Lung (tissue), 12 donors: ENCODE measurements around the gene OGFOD1. TPM values are rescaled to one million over a fixed set of nuclear protein-coding genes. Genes with fewer than 3 reads are reported as not detected.

ENCODE experiments used
- ATAC-seq: fragments of 200-7000 bp; cut with Tn5 transposase; one replicate; pipeline ENCODE4 v1.9.1; 2020; ENCODE audit warnings: moderate number of reproducible peaks; ENCODE audit not compliant: insufficient read depth, low FRiP score
- DNase-seq, 3 donors: peaks; one replicate each; pipeline ENCODE4 v3.0.0-alpha.2; 2013 to 2017
- H3K27ac ChIP-seq, 2 donors: one replicate each; pipeline ENCODE4 v1.5.1; 2013; ENCODE audit warnings: mild to moderate bottlenecking in 2 of 2, moderate library complexity in 2 of 2, control low read depth in 1 of 2, inconsistent platforms in 1 of 2, low read depth in 1 of 2, low read length in 1 of 2
- H3K27me3 ChIP-seq, 3 donors: one replicate each; pipeline ENCODE4 v1.5.1; 2013; ENCODE audit warnings: low read length in 2 of 3; ENCODE audit not compliant: control insufficient read depth in 3 of 3, insufficient read depth in 3 of 3
- H3K36me3 ChIP-seq, 4 donors: one replicate each; pipeline ENCODE4 v1.5.1; 2013; ENCODE audit warnings: low read length in 4 of 4, mild to moderate bottlenecking in 1 of 4, moderate library complexity in 1 of 4; ENCODE audit not compliant: control insufficient read depth in 4 of 4, insufficient read depth in 4 of 4
- H3K4me1 ChIP-seq, 5 donors: one replicate each; pipeline ENCODE4 v1.5.1; 2013; ENCODE audit warnings: low read length in 5 of 5, mild to moderate bottlenecking in 2 of 5, moderate library complexity in 1 of 5; ENCODE audit not compliant: control insufficient read depth in 5 of 5, insufficient read depth in 5 of 5
- H3K4me3 ChIP-seq: one replicate; pipeline ENCODE4 v1.5.1; 2013; ENCODE audit warnings: mild to moderate bottlenecking, control low read depth, moderate library complexity
- H3K9ac ChIP-seq, 2 donors: one replicate each; pipeline ENCODE4 v1.5.1; 2013; ENCODE audit warnings: low read length in 2 of 2, control low read depth in 1 of 2; ENCODE audit not compliant: insufficient read depth in 1 of 2
- H3K9me3 ChIP-seq, 4 donors: one replicate each; pipeline ENCODE4 v1.5.1; 2013; ENCODE audit warnings: low read length in 3 of 4, mild to moderate bottlenecking in 1 of 4, moderate library complexity in 1 of 4; ENCODE audit not compliant: control insufficient read depth in 4 of 4, insufficient read depth in 3 of 4
- WGBS, 2 donors: extraction: QIAGEN DNeasy Blood & Tissue Kit; methylation state at CpG; one replicate each; pipeline ENCODE4 v1.1.7; 2013; 5-methylcytosine and 5-hydroxymethylcytosine counted together
- polyA plus RNA-seq, 2 donors: library from polyadenylated mRNA; stranded (reverse); fragments of 200-250 nt; gene quantifications; one replicate each; pipeline ENCODE4 v1.2.1, GENCODE V29; 2013
- total RNA-seq, 2 donors: library from RNA; depleted of rRNA in 1 of 2; stranded (reverse); fragments of >200 nt in 1 of 2; gene quantifications; one replicate each; pipeline ENCODE4 v1.2.1, GENCODE V29; 2014 to 2021
- TF ChIP-seq, protein P1 (sequence below): IDR thresholded peaks from 2 replicates; pipeline ENCODE4 v1.5.1; 2012; ENCODE audit warnings: mild to moderate bottlenecking; ENCODE audit errors: control extremely low read depth, extremely low read depth
- donor health status: control.
- donor health status: control.
- donor health status: Bipolar disorder and iron deficiency.
- donor health status: healthy.
- donor health status: DM: yes; HTN: yes; CAD: no.

Gene OGFOD1
- total and polyA plus RNA-seq, 4 donors = 9.1 to 36.1 (median 29.5) TPM

GRCh38 chr16:56493126-56493525 lies 41.8 kb downstream of the OGFOD1 start:
- H3K27ac ChIP-seq = no peak overlapping the region
- 87 to 91% methylated on average over 2 of the region's 2 CpGs for WGBS, 2 donors
- H3K4me3 ChIP-seq = no peak overlapping the region
- H3K9ac ChIP-seq = no peak overlapping the region
- DNase-seq (no peak), ATAC-seq (no peak)
- H3K27me3 ChIP-seq = no peaks in the 10 kb centered on the region
- TF ChIP-seq, protein P1, sequence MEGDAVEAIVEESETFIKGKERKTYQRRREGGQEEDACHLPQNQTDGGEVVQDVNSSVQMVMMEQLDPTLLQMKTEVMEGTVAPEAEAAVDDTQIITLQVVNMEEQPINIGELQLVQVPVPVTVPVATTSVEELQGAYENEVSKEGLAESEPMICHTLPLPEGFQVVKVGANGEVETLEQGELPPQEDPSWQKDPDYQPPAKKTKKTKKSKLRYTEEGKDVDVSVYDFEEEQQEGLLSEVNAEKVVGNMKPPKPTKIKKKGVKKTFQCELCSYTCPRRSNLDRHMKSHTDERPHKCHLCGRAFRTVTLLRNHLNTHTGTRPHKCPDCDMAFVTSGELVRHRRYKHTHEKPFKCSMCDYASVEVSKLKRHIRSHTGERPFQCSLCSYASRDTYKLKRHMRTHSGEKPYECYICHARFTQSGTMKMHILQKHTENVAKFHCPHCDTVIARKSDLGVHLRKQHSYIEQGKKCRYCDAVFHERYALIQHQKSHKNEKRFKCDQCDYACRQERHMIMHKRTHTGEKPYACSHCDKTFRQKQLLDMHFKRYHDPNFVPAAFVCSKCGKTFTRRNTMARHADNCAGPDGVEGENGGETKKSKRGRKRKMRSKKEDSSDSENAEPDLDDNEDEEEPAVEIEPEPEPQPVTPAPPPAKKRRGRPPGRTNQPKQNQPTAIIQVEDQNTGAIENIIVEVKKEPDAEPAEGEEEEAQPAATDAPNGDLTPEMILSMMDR = no peak
- no peaks in the 10 kb centered on the region for H3K4me1 ChIP-seq
- H3K36me3 ChIP-seq = peaks cover 6 to 28% (median 10%) of the 10 kb centered on the region in 4 donors
- no peaks in the 10 kb centered on the region for H3K9me3 ChIP-seq

- peaks cover 7 to 33% (median 13%) of the 10 kb centered on the region in 4 donors for H3K36me3 ChIP-seq
- H3K9me3 ChIP-seq = no peaks in the 10 kb centered on the region
Observed at GRCh38 chr16:56493815-56494214, 42.5 kb downstream of the OGFOD1 start.

GRCh38 chr16:56505181-56505580 lies 53.8 kb downstream of the OGFOD1 start:
- Histone ChIP-seq H3K9me3 (no peaks in the 10 kb centered on the region), H3K36me3 (peaks cover 20 to 56% (median 30%) of the 10 kb centered on the region in 4 donors), H3K27me3 (no peaks in the 10 kb centered on the region), H3K9ac (no peak overlapping the region), H3K27ac (no peak overlapping the region), H3K4me1 (no peaks in the 10 kb centered on the region), H3K4me3 (no peak overlapping the region)
- ATAC-seq (no peak), DNase-seq (no peak)
- 89 to 92% methylated on average over 3 of the region's 3 CpGs for WGBS, 2 donors
- TF ChIP-seq, protein P1 = no peak

More at GRCh38 chr16:56493815-56494214, 42.5 kb downstream of the OGFOD1 start:
- WGBS, 2 donors = 95 to 100% methylated on average over 1 of the region's 1 CpG
- TF ChIP-seq, protein P1 = no peak
- DNase-seq = no peak
- no peak for ATAC-seq
- Histone ChIP-seq H3K4me3 (no peak overlapping the region), H3K9ac (no peak overlapping the region), H3K4me1 (no peaks in the 10 kb centered on the region), H3K27ac (no peak overlapping the region), H3K27me3 (no peaks in the 10 kb centered on the region)

DNA sequence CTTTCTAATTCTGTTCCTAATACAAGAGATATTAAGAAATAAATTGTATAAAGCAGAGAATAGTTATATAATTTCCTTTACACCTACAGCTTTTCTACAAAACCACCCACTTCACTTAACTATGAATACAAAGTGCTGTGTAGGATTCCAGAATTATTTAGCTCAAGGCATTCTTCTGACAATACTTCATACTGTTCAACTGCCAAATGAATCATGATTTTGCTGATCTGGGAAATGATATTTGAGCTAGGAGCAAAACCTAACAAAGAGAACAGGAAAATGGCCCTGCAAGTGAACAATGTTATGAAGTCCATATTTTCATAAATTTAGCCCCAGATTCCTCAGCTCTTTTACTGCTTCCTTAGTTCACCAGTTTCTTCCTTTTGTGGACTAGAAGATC lies 55.6 kb downstream of the OGFOD1 start:
- Histone ChIP-seq H3K9me3 (no peaks in the 10 kb centered on the region), H3K4me3 (no peak overlapping the region), H3K36me3 (peaks cover 16 to 46% (median 26%) of the 10 kb centered on the region in 4 donors), H3K27me3 (no peaks in the 10 kb centered on the region), H3K9ac (no peak overlapping the region), H3K4me1 (no peaks in the 10 kb centered on the region), H3K27ac (no peak overlapping the region)
- TF ChIP-seq, protein P1 = no peak
- ATAC-seq (no peak), DNase-seq (no peak)
